Measurements from ENCODE around the gene DENND1A.

DENND1A gene

DNA sequence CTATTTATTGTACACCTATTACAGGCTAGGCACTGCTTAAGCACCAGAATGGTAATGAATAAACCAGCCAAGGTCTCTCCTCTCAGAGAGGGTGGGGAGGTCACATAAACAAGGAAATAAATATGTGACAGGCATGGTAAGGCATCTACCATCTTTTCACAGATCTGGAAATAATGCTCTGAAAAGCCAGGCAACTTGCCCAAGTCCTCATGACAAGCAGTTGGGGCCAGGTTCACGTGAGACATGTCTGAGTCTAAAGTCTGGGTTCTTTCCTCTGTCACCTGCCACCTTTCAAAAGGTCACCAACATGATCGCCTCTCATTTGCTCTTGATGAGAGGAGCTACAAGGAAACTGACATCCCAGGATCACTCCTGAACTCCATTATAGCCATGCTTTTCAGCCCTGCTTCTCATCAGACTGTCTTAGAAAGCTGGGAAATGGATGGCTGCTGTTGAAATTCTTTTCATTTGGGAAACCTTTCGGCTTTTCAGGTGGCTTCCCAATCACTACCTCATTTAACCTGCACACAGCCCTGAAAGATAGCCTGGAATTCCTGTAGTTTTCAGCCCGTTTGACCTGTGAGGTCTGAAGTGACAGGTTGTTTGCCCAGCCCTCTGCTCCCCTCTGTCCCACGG is 450.8 kb downstream of the DENND1A start:
- DNase-seq, result no peak

GRCh38 chr9:123478160-123478559 is 451.8 kb downstream of the DENND1A start:
- no peak for DNase-seq

GRCh38 chr9:123475407-123475806 is 454.5 kb downstream of the DENND1A start:
- no peak for DNase-seq

DNA sequence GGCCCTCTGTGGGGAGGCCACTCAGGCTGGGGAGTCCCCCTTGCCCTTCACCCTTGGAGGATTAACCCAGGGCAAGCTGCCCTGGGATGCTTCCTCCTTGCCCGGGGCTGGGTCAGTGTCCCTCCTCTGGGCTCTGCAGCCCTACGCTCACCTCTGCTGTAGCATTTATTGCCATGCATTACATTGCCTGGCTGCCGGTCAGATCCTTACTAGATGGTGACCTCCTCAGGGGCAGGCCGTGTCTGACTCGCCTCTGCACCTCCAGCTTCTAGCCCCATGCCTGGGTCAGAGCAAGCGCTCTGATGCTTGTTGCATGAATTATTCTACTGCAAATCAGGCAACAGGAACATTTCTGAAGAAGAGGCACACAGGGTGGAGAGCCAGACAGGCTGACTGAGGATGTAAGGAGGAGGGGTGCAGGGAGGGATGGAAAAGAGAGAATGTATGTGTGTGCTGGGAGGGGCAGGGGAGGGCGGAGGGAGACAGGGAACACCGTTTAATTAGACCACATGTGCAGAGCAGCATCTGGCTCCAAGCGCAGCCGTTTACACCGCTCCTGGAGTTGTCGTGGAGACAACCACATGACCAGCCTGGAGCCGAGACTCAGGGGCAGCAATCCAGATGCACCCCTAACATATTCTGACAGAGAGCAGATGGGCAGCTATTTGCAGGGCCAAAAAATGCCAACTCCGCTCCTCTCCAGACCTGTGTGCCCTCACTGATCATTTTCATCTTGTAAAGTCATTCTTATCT is 456.9 kb downstream of the DENND1A start:
- DNase-seq, result no peak

- no peak for DNase-seq
These were observed 457.9 kb downstream of the DENND1A start for GRCh38 chr9:123471843-123472570.

- no peak for DNase-seq
These were observed 458.7 kb downstream of the DENND1A start for GRCh38 chr9:123470991-123471770.

- no peak for DNase-seq
These were observed 459.7 kb downstream of the DENND1A start for GRCh38 chr9:123470121-123470782.

DNA sequence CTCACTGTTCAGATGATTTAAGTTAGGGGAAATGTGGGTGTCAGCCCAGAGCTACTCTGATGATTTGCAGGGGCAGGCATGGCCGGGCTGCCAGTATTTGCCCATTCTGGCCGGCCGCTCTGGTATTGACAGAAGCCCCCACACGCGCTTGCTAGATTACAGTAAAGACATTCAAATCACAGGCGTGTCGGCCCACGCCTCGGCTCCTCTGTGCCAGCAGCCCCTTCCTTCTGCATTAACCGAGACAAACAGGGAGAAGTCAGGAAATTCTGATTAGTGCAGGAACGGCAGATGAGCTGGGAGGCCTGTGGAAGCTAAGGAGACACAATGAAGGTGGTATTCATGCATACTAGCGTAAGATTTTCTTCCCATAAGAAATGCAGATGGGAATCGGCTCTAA is 460.6 kb downstream of the DENND1A start:
- DNase-seq, result no peak

GRCh38 chr9:123468541-123468940 is 461.4 kb downstream of the DENND1A start:
- no peak for DNase-seq

GRCh38 chr9:123465304-123465703 is 464.6 kb downstream of the DENND1A start:
- no peak for DNase-seq

- DNase-seq, result no peak
These were observed 469.8 kb downstream of the DENND1A start for GRCh38 chr9:123460091-123460490.

- no peak for DNase-seq
These were observed 472.3 kb downstream of the DENND1A start for GRCh38 chr9:123457583-123457982.

DNA sequence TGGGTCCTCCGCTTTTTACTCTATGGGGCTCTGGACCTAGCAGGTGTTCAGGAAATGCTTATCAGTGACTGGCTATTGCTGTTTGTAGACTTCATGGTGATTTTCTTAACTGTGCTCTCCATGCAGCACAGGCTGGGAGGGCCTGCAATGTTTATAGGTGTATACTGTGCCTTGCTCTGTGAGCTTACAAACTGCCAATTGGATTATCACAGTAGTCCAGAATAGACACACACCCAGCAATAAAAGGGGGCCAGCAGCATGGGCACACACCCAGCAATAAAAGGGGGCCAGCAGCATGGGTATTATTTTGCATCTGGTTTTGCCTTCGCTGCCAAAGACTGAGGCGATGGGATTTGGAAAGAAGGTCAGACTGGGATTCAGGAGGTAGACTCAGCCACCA is 473.9 kb downstream of the DENND1A start:
- DNase-seq, result no peak

DNA sequence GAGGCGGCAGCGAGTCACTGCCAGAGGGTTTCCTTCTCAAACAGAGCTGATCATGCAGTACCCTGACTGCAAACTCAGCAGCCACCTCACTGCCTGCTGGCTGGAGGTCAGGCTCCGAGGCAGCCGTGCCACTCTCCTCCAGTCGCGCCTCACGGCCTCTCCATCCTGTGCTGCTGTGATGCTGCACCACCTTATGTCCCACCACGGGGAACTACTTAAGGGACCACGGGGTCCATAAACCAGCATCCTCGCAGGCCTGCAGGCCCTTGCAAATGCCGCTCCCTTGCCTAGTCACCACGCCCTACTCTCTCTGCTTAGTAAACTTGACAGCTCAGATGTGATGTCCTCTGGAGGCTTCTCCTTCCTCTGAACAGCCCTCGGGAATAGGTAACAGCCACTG is 474.7 kb downstream of the DENND1A start:
- no peak for DNase-seq

- DNase-seq, result no peak
These were observed 475.6 kb downstream of the DENND1A start for GRCh38 chr9:123454361-123454760.

GRCh38 chr9:123453831-123454321 is 476.1 kb downstream of the DENND1A start:
- no peak for DNase-seq

DNA sequence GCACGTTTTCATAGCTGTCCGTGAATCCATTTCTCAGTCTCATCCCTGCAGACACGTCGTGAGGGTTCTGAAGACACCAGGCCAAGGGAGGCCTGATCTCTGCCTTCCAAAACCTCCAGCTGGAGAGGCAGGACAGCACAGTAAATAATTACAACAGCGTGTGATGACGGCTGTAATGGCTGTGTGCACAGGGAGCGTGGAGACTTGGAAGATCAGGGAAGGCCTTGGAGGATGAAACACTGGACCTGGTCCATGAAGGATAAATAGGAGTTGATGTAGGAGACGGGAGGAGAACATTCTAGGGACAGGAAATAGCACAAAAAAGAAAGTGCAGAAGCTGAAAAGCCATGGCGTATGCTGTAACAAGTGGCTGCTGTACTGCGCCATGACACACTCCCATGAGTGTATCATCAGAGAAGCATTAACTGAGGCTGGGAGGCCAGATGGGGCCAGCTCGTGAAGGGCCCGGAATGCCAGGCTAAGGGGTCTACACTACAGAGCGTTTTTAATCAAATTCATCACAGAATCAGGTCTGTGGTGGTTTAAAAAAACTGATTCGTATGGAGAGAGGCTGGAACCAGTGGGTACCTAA is 476.8 kb downstream of the DENND1A start:
- no peak for DNase-seq

GRCh38 chr9:123450996-123451395 is 478.9 kb downstream of the DENND1A start:
- DNase-seq, result no peak

DNA sequence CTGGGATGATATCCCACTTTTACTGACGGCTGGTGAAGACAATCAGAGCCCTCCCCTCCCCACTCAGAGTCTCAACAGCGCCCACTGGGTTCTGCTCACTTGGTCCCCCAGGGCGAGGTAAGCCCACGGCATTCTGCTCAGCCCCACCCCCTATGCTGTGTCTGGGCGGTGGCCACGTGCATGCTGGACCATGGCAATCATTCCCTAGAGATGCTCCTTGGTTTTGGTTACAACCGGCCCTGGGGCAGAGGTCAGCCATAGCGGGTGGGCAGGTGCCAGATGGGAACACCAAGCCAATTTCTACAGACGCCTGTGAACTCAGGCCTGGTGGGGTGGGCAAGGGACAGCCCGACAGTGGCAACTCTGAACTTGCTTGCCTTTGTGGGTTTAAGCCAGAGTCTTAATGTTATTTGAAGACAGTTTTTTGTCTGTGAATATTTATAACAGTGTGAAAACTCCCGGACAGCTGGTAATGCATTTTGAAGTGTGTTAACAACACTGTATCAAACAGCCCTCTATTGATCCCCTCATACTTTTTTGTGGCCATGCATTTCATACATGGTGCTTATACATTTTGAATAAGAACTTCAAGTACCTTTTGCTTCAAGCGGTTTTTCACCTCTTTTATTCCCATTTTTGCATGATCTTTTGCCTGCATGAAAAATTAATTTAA is 479.7 kb downstream of the DENND1A start:
- DNase-seq, result no peak

- DNase-seq, result no peak
These were observed 481.8 kb downstream of the DENND1A start for GRCh38 chr9:123447934-123448646.

Measured in NCI-H2029 treated with DMSO at 0.1 percent for 48 hours (cell line).